Measurements from ENCODE around the gene NXPH1. TPM values are rescaled to one million over a fixed set of nuclear protein-coding genes. Genes with fewer than 3 reads are reported as not detected.

NXPH1 gene
- total RNA-seq, 4 donors from 2014 or later, result not detected

- intact Hi-C loops (cut with DNase I), result no loop called here
- H3K36me3 ChIP-seq, result no peaks in the 10 kb centered on the region
- H3K9me3 ChIP-seq, result no peaks in the 10 kb centered on the region
- H3K4me1 ChIP-seq, result no peaks in the 10 kb centered on the region
- no peak overlapping the region for H3K4me3 ChIP-seq
- DNase-seq, result no peak
- H3K27me3 ChIP-seq, result no peaks in the 10 kb centered on the region
- no peak overlapping the region for H3K27ac ChIP-seq
- no peak for TF ChIP-seq POLR2A (IDR thresholded peaks at IDR 0.05)
- WGBS, 2 donors, result 93 to 94% methylated on average over 4 of the region's 4 CpGs
These were observed 367.6 kb downstream of the NXPH1 start for GRCh38 chr7:8800986-8801385.

Other genes with a start within 250 kb of the NXPH1 start
- 10 to 100 TPM in 1 of 4 donors, 1 to 10 TPM in 3; 5.6 to 12.6 (median 9.6) TPM for gene ICA1, start 171.4 kb upstream of the NXPH1 start, total RNA-seq